GM18526 (cell line): ENCODE data around the gene SH3RF1.

Experiments used
- POLR2A ChIP-seq: IDR thresholded peaks from 3 replicates; pipeline ENCODE4 v1.6.1; 2011; ENCODE audit not compliant: insufficient read length; ENCODE audit errors: extremely low read depth

The SH3RF1 gene

GRCh38 chr4:169202145-169202699 lies 68.5 kb downstream of the SH3RF1 start:
- TF ChIP-seq POLR2A = no peak

- no peak for TF ChIP-seq POLR2A
Measured at GRCh38 chr4:169201222-169202144, 69.3 kb downstream of the SH3RF1 start.

- no peak for TF ChIP-seq POLR2A
Measured at GRCh38 chr4:169200361-169201030, 70.3 kb downstream of the SH3RF1 start.

- TF ChIP-seq POLR2A = no peak
Measured at GRCh38 chr4:169199184-169199583, 71.6 kb downstream of the SH3RF1 start.

GRCh38 chr4:169198167-169198566 lies 72.6 kb downstream of the SH3RF1 start:
- TF ChIP-seq POLR2A = no peak

- TF ChIP-seq POLR2A = no peak
Measured at GRCh38 chr4:169195032-169195431, 75.7 kb downstream of the SH3RF1 start.

- TF ChIP-seq POLR2A = no peak
Measured at GRCh38 chr4:169189372-169189771, 81.4 kb downstream of the SH3RF1 start.

GRCh38 chr4:169188204-169188603 lies 82.6 kb downstream of the SH3RF1 start:
- no peak for TF ChIP-seq POLR2A

GRCh38 chr4:169185133-169185956 lies 85.4 kb downstream of the SH3RF1 start:
- TF ChIP-seq POLR2A = no peak

- TF ChIP-seq POLR2A = no peak
Measured at GRCh38 chr4:169184686-169185085, 86.1 kb downstream of the SH3RF1 start.

- TF ChIP-seq POLR2A = no peak
Measured at GRCh38 chr4:169184236-169184635, 86.5 kb downstream of the SH3RF1 start.

GRCh38 chr4:169183581-169183980 lies 87.2 kb downstream of the SH3RF1 start:
- no peak for TF ChIP-seq POLR2A

- TF ChIP-seq POLR2A = no peak
Measured at GRCh38 chr4:169179609-169180521, 90.9 kb downstream of the SH3RF1 start.

- no peak for TF ChIP-seq POLR2A
Measured at GRCh38 chr4:169175476-169175875, 95.3 kb downstream of the SH3RF1 start.

- TF ChIP-seq POLR2A = no peak
Measured at GRCh38 chr4:169175035-169175434, 95.7 kb downstream of the SH3RF1 start.

GRCh38 chr4:169174247-169174646 lies 96.5 kb downstream of the SH3RF1 start:
- TF ChIP-seq POLR2A = no peak
